Measurements from ENCODE around the gene LACRT.

DNA sequence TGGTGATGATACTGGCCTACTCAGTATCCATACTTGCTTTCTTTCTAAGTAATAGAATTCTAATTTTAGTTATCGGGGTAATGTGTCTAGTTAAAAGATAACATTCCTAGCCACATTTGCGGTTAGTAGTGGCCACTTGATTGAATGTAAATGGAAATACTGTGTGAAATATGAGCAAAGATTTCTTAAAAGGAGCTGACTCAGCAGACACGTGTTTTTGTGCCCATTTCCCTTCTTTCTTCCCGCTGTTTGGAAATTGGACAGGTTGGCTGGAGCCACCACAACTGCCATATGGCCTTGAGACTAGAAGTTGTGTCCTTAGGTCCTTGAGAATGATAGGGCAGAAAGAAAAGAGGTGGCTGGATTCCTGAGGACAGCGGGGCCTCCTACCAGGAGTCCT lies 33.2 kb upstream of the LACRT start:
- TF ChIP-seq, protein P1, sequence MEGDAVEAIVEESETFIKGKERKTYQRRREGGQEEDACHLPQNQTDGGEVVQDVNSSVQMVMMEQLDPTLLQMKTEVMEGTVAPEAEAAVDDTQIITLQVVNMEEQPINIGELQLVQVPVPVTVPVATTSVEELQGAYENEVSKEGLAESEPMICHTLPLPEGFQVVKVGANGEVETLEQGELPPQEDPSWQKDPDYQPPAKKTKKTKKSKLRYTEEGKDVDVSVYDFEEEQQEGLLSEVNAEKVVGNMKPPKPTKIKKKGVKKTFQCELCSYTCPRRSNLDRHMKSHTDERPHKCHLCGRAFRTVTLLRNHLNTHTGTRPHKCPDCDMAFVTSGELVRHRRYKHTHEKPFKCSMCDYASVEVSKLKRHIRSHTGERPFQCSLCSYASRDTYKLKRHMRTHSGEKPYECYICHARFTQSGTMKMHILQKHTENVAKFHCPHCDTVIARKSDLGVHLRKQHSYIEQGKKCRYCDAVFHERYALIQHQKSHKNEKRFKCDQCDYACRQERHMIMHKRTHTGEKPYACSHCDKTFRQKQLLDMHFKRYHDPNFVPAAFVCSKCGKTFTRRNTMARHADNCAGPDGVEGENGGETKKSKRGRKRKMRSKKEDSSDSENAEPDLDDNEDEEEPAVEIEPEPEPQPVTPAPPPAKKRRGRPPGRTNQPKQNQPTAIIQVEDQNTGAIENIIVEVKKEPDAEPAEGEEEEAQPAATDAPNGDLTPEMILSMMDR (optimal IDR thresholded peaks at IDR 0.05 in 1 of 3, IDR thresholded peaks at IDR 0.05 in 1 of 3, conservative IDR thresholded peaks at IDR 0.05 in 1 of 3; ENCODE audit: extremely low read depth in 1 of 3, insufficient read depth in 2 of 3, low read length in 3 of 3): no peak
- TF ChIP-seq EZH2 (IDR thresholded peaks at IDR 0.05; ENCODE audit: low read length): no peak

Measured in keratinocyte (primary cell).